CD4-positive, alpha-beta T cell (primary cell): Measurements from ENCODE around the gene TRIM34. TPM values are rescaled to one million over a fixed set of nuclear protein-coding genes. Genes with fewer than 3 reads are reported as not detected.
"Not testable (repeated sequence)": the region's sequence is repeated elsewhere in the genome, so short reads cannot be mapped to it uniquely, and the experiment has no call there.

Source experiments
- ATAC-seq: fragments of 200-7000 bp; cut with Tn5 transposase; one replicate; pipeline ENCODE4 v1.10.0; 2022; ENCODE audit warnings: mild to moderate bottlenecking; ENCODE audit not compliant: poor library complexity
- CTCF ChIA-PET: fragments of 350-600 bp; sonication (Branson Sonifier 250); formaldehyde crosslinking; loops from one replicate; lab custom pipeline; 2021; ENCODE audit warnings: antibody characterized with exemption, inconsistent platforms; lab: Charles Lee
- POLR2A ChIA-PET: fragments of 350-600 bp; sonication (Branson Sonifier 250); formaldehyde crosslinking; loops from one replicate; lab custom pipeline; 2021; ENCODE audit warnings: antibody characterized with exemption, inconsistent platforms; lab: Charles Lee
- DNase-seq, 14 experiments: peaks; one replicate each; pipeline ENCODE4 v3.0.0-alpha.2; 2013 to 2020; ENCODE audit warnings: mixed read lengths in 2 of 14
- H3K27ac ChIP-seq, 2 donors: one replicate each; pipeline versions ENCODE4 v1.5.1 to v1.7.0; 2013; ENCODE audit warnings: low read length in 2 of 2, low read depth in 1 of 2, mild to moderate bottlenecking in 1 of 2
- H3K27me3 ChIP-seq, 2 experiments: 1 replicate in 1 of 2; 2 replicates in 1 of 2; pipeline versions ENCODE4 v1.6.1 to v1.7.0; 2013; ENCODE audit warnings: low read length in 2 of 2, control low read depth in 1 of 2, mild to moderate bottlenecking in 1 of 2, moderate library complexity in 1 of 2; ENCODE audit not compliant: insufficient read depth in 2 of 2, control insufficient read depth in 1 of 2
- H3K36me3 ChIP-seq: one replicate; pipeline ENCODE4 v1.6.1; 2013; ENCODE audit warnings: low read length, control low read depth; ENCODE audit not compliant: insufficient read depth
- H3K4me1 ChIP-seq: one replicate; pipeline ENCODE4 v1.6.1; 2013; ENCODE audit warnings: low read length, control low read depth; ENCODE audit not compliant: insufficient read depth
- H3K4me3 ChIP-seq: one replicate; pipeline ENCODE4 v1.5.1; 2013; ENCODE audit warnings: mild to moderate bottlenecking, low read length, moderate library complexity
- H3K9me3 ChIP-seq, 2 experiments: 1 replicate in 1 of 2; 2 replicates in 1 of 2; pipeline versions ENCODE4 v1.6.1 to v1.7.0; 2013; ENCODE audit warnings: low read length in 2 of 2, mild to moderate bottlenecking in 2 of 2, control low read depth in 1 of 2, moderate library complexity in 1 of 2; ENCODE audit not compliant: control insufficient read depth in 1 of 2, insufficient read depth in 1 of 2
- H3K27ac Mint-ChIP-seq: one replicate; pipeline ENCODE4 v1.8.0; 2020; ENCODE audit warnings: mixed read lengths
- H3K27me3 Mint-ChIP-seq: one replicate; pipeline ENCODE4 v1.8.0; 2021; ENCODE audit warnings: mixed read lengths
- H3K36me3 Mint-ChIP-seq: one replicate; pipeline ENCODE4 v1.8.0; 2021; ENCODE audit warnings: low read depth, mixed read lengths
- H3K4me1 Mint-ChIP-seq: one replicate; pipeline ENCODE4 v1.8.0; 2021; ENCODE audit warnings: low read depth, mixed read lengths
- H3K4me3 Mint-ChIP-seq: one replicate; pipeline ENCODE4 v1.8.0; 2020; ENCODE audit warnings: mild to moderate bottlenecking, mixed read lengths
- H3K9me3 Mint-ChIP-seq: one replicate; pipeline ENCODE4 v1.8.0; 2020; ENCODE audit warnings: mixed read lengths
- CTCF ChIP-seq: fragments of 200-600 bp; IDR thresholded peaks from one replicate; pipeline ENCODE4 v1.8.0; 2022; ENCODE audit warnings: antibody characterized with exemption, mild to moderate bottlenecking
- intact Hi-C, 2 experiments: fragments of 100-400 bp; cut with DNase I in 1 of 2; cut with micrococcal nuclease in 1 of 2; formaldehyde crosslinking; loops; one replicate each; pipeline versions ENCODE4 v1.15.1 to v1.9.0; 2023 to 2025; cut with DNase I, micrococcal nuclease
- total RNA-seq, 174 experiments: library from RNA in 2 of 174; stranded (reverse) in 2 of 174; gene quantifications; one replicate each; pipeline ENCODE4 v1.2.3 and lab custom pipeline; 2021 to 2026

TRIM34 gene
- total RNA-seq, 2 experiments from 2014 or later, result 3.0 to 3.5 TPM

- TF ChIP-seq CTCF, result no peak
- POLR2A ChIA-PET, result interaction anchor here (1.2 kb wide), 1 partner anchor 16 kb away, joined by 4 read pairs; no protein-coding TSS in a partner anchor
- Mint-ChIP-seq H3K36me3 (peaks cover 84% of the 10 kb centered on the region), H3K27me3 (no peaks in the 10 kb centered on the region), H3K9me3 (no peaks in the 10 kb centered on the region), H3K27ac (no peak overlapping the region), H3K4me1 (peaks cover 39% of the 10 kb centered on the region), H3K4me3 (no peak overlapping the region)
- H3K27me3 ChIP-seq, result no peaks in the 10 kb centered on the region
- H3K4me3 ChIP-seq, result no peak overlapping the region
- peaks cover 3% of the 10 kb centered on the region for H3K4me1 ChIP-seq
- CTCF ChIA-PET, result no interaction called here
- intact Hi-C loops, result no loop called here
- DNase-seq (no peak), ATAC-seq (no peak)
- peaks cover 41% of the 10 kb centered on the region for H3K36me3 ChIP-seq
- no peak overlapping the region for H3K27ac ChIP-seq
- H3K9me3 ChIP-seq, result peaks cover 0 to 4% of the 10 kb centered on the region in 2 experiments
These were observed 49.6 kb downstream of the TRIM34 start for GRCh38 chr11:5674391-5674790.

DNA sequence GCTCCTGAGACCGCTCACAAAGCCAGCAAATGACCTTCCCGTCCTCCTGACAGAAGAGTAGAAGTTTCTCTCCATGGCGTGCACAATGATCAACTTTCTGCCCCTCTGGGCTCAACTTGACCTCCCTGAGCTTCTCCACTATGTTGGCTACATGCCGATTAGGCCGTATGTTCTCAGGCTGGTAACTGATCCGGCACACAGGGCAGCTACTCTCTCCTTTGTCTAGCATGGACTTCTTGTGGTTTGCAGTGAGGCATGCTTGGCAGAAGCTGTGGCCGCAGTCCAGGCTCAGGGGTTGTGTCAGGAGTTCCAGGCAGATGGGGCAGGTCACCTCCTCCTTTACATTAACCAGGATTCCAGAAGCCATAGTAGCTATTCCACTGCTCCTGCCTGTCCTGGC, 55.0 kb downstream of the TRIM34 start:
- no peak for DNase-seq
- H3K9me3 Mint-ChIP-seq, result no peaks in the 10 kb centered on the region
- Histone ChIP-seq H3K27me3 (no peaks in the 10 kb centered on the region), H3K9me3 (peaks cover 0 to 4% of the 10 kb centered on the region in 2 experiments), H3K27ac (no peak overlapping the region), H3K4me1 (peaks cover 14% of the 10 kb centered on the region), H3K36me3 (peaks cover 32% of the 10 kb centered on the region), H3K4me3 (no peak overlapping the region)
- ChIA-PET POLR2A (interaction anchor here (2.3 kb wide), 1 partner anchor 10 kb away, joined by 9 read pairs; the partner anchor contains the start of gene TRIM22), CTCF (no interaction called here)
- no peak for ATAC-seq
- intact Hi-C loops, result loop anchor here (5.0 to 10.0 kb wide), 5 partner anchors 53 to 1285 kb away; partner anchors contain the start of genes CNGA4 (in 1 of the 2), FHIP1B (in 1 of the 2), OR52N2 (in 1 of the 2) and TRIM21 (in 1 of the 2)
- no peak overlapping the region for H3K4me3 Mint-ChIP-seq
- peaks cover 66% of the 10 kb centered on the region for H3K36me3 Mint-ChIP-seq
- no peak for TF ChIP-seq CTCF
- no peak overlapping the region for H3K27ac Mint-ChIP-seq
- no peaks in the 10 kb centered on the region for H3K27me3 Mint-ChIP-seq
- peaks cover 57% of the 10 kb centered on the region for H3K4me1 Mint-ChIP-seq

GRCh38 chr11:5682890-5683441, 58.2 kb downstream of the TRIM34 start:
- Mint-ChIP-seq H3K4me1 (peaks cover 68% of the 10 kb centered on the region), H3K27ac (peak overlapping the region; percentile 88), H3K36me3 (peaks cover 49% of the 10 kb centered on the region), H3K4me3 (peak overlapping the region; percentile 94)
- Histone ChIP-seq H3K4me1 (peaks cover 26% of the 10 kb centered on the region), H3K36me3 (peaks cover 26% of the 10 kb centered on the region)
- intact Hi-C loops, result loop anchor here (5.0 to 10.0 kb wide), 5 partner anchors 56 to 1288 kb away; partner anchors contain the start of genes CNGA4 (in 1 of the 2), FHIP1B (in 1 of the 2), OR52N2 (in 1 of the 2) and TRIM21 (in 1 of the 2)
- ATAC-seq, H3K4me3 ChIP-seq, CTCF ChIA-PET, DNase-seq, H3K27me3 ChIP-seq, H3K27me3 Mint-ChIP-seq, H3K27ac ChIP-seq, H3K9me3 ChIP-seq, H3K9me3 Mint-ChIP-seq: not testable (repeated sequence)
- POLR2A ChIA-PET, result interaction anchor here (0.6 kb wide), 1 partner anchor 78 kb away, joined by 3 read pairs; no protein-coding TSS in a partner anchor

DNA sequence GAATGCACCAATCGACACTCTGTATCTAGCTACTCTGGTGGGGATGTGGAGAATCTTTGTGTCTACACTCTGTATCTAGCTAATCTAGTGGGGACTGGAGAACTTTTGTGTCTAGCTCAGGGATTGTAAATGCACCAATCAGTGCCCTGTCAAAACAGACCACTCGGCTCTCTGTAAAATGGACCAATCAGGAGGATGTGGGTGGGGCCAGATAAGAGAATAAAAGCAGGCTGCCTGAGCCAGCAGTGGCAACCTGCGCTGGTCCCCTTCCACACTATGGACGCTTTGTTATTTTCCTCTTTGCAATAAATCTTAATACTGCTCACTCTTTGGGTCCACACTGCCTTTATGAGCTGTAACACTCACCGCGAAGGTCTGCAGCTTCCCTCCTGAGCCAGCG, 58.8 kb downstream of the TRIM34 start:
- DNase-seq, result peak in 11 of 14 experiments; percentile 2 to 47 (median 19)
- Histone ChIP-seq H3K36me3 (peaks cover 19% of the 10 kb centered on the region), H3K4me3 (peak overlapping the region; percentile 72), H3K4me1 (peaks cover 33% of the 10 kb centered on the region)
- intact Hi-C loops, result loop anchor here (1.0 to 10.0 kb wide), 8 partner anchors 29 to 1289 kb away; partner anchors contain the start of genes OR52N2 (in 2 of the 2), TRIM34 (in 2 of the 2), CNGA4 (in 1 of the 2) and FHIP1B (in 1 of the 2)
- CTCF ChIA-PET, result interaction anchor here (1.3 to 2.6 kb wide), 4 partner anchors 10 to 109 kb away, joined by 3 to 12 read pairs (median 6); no protein-coding TSS in a partner anchor
- Mint-ChIP-seq H3K36me3 (peaks cover 43% of the 10 kb centered on the region), H3K4me1 (peaks cover 71% of the 10 kb centered on the region), H3K4me3 (peak overlapping the region; percentile 94), H3K27ac (peak overlapping the region; percentile 88)
- not testable (repeated sequence) for H3K27me3 ChIP-seq, H3K9me3 ChIP-seq, H3K27me3 Mint-ChIP-seq, H3K27ac ChIP-seq, H3K9me3 Mint-ChIP-seq, ATAC-seq
- POLR2A ChIA-PET, result interaction anchor here (0.6 to 1.8 kb wide), 3 partner anchors 12 to 84 kb away, joined by 3 to 5 read pairs (median 4); no protein-coding TSS in a partner anchor
